Measurements from ENCODE around the gene TELO2.

The TELO2 gene

DNA sequence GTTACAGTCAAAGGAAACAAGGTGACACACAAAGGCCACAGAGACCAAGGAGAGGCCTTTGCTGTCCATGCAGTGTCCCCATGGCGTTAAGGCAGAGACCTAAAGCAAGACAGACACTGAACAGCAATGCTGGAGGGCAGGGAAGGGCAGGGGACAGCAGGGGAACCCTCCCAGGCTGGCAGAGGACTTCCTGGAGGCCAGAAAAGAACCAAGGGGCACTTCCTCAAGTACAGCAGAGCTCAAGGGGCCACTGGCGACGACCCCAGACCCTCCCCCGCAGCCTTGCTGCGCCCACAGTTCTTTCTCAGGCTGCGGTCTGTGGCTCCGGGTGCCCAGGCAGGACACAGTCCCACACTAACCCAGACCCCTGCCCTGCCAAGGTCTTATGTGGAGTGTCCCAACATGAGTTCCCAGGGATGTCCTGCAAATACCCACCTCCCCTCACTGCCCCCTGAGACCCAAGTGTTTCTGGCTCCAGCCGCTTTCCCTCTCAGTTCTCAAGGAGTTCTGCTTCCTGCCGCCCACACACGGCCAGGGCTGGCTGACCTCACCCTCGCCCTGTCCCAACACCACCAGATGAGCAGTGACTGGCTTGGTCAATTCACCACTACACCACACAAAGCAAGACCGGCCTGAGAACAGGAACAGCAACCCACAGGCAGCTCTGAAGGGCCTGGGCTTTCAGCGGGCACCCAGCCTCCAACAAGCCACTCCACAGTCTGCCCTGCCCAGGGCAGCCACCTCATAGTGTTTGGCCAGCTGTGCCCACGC, 22.5 kb upstream of the TELO2 start:
- Histone ChIP-seq H3K9me3 (ENCODE audit: control insufficient read depth, insufficient read depth, low read length) (no peaks in the 10 kb centered on the region), H3K27ac (ENCODE audit: low read depth, low read length) (peak overlapping the region; percentile 79), H3K4me1 (ENCODE audit: control insufficient read depth, low read length) (peaks cover 53% of the 10 kb centered on the region), H3K36me3 (ENCODE audit: control insufficient read depth, low read length) (0 out of 2 replicates have a peak, but pooled peaks cover 4% of the 10 kb centered on the region), H3K79me2 (ENCODE audit: control insufficient read depth, low read length) (peaks cover 96% of the 10 kb centered on the region), H3K4me3 (ENCODE audit: low read length) (peak overlapping the region; percentile 74), H3F3A (ENCODE audit: control insufficient read depth, insufficient read depth) (peaks cover 6% of the 10 kb centered on the region; the same call in 1 of the 2 replicates), H4K20me1 (ENCODE audit: control insufficient read depth, insufficient read depth, low read depth, low read length) (no peaks in the 10 kb centered on the region), H3K9me2 (replicated peaks; ENCODE audit: control insufficient read depth, low read length) (no peaks in the 10 kb centered on the region), H3K27me3 (ENCODE audit: control insufficient read depth, low read length) (no peaks in the 10 kb centered on the region), H3K4me2 (ENCODE audit: low read length) (peak overlapping the region; percentile 94)
- TF ChIP-seq EZH2phosphoT487 (IDR thresholded peaks at IDR 0.05; ENCODE audit: borderline replicate concordance, low read length) = no peak
- TF ChIP-seq, protein P1, sequence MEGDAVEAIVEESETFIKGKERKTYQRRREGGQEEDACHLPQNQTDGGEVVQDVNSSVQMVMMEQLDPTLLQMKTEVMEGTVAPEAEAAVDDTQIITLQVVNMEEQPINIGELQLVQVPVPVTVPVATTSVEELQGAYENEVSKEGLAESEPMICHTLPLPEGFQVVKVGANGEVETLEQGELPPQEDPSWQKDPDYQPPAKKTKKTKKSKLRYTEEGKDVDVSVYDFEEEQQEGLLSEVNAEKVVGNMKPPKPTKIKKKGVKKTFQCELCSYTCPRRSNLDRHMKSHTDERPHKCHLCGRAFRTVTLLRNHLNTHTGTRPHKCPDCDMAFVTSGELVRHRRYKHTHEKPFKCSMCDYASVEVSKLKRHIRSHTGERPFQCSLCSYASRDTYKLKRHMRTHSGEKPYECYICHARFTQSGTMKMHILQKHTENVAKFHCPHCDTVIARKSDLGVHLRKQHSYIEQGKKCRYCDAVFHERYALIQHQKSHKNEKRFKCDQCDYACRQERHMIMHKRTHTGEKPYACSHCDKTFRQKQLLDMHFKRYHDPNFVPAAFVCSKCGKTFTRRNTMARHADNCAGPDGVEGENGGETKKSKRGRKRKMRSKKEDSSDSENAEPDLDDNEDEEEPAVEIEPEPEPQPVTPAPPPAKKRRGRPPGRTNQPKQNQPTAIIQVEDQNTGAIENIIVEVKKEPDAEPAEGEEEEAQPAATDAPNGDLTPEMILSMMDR (IDR thresholded peaks at IDR 0.05; ENCODE audit: low read depth, low read length, poor library complexity, severe bottlenecking) = no peak

DNA sequence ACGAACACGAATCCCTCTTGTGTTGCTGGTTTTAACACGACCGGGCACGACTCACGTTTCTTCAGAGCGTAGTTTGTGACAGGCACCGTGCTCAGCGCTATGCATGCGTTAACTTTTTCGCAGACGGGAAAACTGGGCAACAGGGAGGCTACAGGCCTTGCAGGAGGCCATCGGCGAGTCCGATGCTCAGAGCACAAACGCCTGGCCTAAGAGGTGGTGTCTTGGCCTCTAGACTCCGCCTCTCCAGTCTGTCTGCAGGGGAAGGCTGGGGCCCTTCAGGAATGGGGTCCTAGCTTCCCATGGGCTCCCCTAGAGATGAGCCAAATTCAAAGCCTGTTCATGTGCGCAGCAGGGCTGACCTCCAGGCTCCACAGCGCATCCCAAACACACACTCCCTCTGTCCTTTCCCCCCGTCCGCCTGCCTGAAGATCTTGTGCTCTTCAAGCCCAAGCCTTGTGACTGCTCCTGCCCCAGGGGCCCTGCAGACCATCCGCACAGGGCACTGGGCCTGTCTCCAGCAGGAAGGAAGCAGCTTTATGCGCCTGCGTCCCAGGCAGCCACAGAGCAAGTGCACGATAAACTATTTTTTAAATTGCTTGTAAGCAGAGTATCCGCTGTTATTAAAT, 21.5 kb upstream of the TELO2 start:
- 0 out of 2 replicates have a peak, but pooled peaks cover 4% of the 10 kb centered on the region for H3K36me3 ChIP-seq (ENCODE audit: control insufficient read depth, low read length)
- H3K27me3 ChIP-seq (ENCODE audit: control insufficient read depth, low read length) = no peaks in the 10 kb centered on the region
- no peaks in the 10 kb centered on the region for H3K9me3 ChIP-seq (ENCODE audit: control insufficient read depth, insufficient read depth, low read length)
- H4K20me1 ChIP-seq (ENCODE audit: control insufficient read depth, insufficient read depth, low read depth, low read length) = no peaks in the 10 kb centered on the region
- H3K79me2 ChIP-seq (ENCODE audit: control insufficient read depth, low read length) = peaks cover 88% of the 10 kb centered on the region
- H3K9me2 ChIP-seq (replicated peaks; ENCODE audit: control insufficient read depth, low read length) = no peaks in the 10 kb centered on the region
- TF ChIP-seq, protein P1 (IDR thresholded peaks at IDR 0.05; ENCODE audit: low read depth, low read length, poor library complexity, severe bottlenecking) = no peak
- TF ChIP-seq EZH2phosphoT487 (IDR thresholded peaks at IDR 0.05; ENCODE audit: borderline replicate concordance, low read length) = no peak
- H3K27ac ChIP-seq (ENCODE audit: low read depth, low read length) = peak overlapping the region; percentile 79
- H3F3A ChIP-seq (ENCODE audit: control insufficient read depth, insufficient read depth) = peaks cover 6% of the 10 kb centered on the region; the same call in 1 of the 2 replicates
- peak overlapping the region; percentile 74 for H3K4me3 ChIP-seq (ENCODE audit: low read length)
- peak overlapping the region; percentile 94 for H3K4me2 ChIP-seq (ENCODE audit: low read length)
- peaks cover 56% of the 10 kb centered on the region for H3K4me1 ChIP-seq (ENCODE audit: control insufficient read depth, low read length)

DNA sequence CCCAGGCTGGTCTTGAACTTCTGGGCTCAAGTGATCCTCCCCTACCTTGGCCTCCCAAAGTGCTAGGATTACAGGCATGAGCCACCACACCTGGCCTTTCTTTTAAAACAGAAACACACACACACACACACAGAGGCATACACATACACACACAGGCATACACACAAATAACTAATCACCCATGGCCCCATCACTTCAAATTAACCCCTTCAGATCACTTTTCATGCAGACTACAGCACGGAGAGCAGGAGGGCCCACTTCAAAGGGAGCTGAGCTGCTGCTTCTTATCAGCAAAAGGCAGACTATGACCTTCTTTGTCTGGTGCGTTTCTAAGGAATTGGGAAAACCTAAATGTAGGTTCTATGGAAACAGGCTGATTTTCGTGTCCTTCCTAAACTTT, 20.2 kb upstream of the TELO2 start:
- Histone ChIP-seq H3K27me3 (ENCODE audit: control insufficient read depth, low read length) (no peaks in the 10 kb centered on the region), H3K4me3 (ENCODE audit: low read length) (peak overlapping the region; percentile 40; the same call in 1 of the 2 replicates), H3K4me2 (ENCODE audit: low read length) (peak overlapping the region; percentile 94), H3K36me3 (ENCODE audit: control insufficient read depth, low read length) (0 out of 2 replicates have a peak, but pooled peaks cover 4% of the 10 kb centered on the region), H3K9me2 (replicated peaks; ENCODE audit: control insufficient read depth, low read length) (no peaks in the 10 kb centered on the region), H3K79me2 (ENCODE audit: control insufficient read depth, low read length) (peaks cover 76% of the 10 kb centered on the region), H3K4me1 (ENCODE audit: control insufficient read depth, low read length) (peaks cover 56% of the 10 kb centered on the region), H3K27ac (ENCODE audit: low read depth, low read length) (no peak overlapping the region), H4K20me1 (ENCODE audit: control insufficient read depth, insufficient read depth, low read depth, low read length) (no peaks in the 10 kb centered on the region), H3F3A (ENCODE audit: control insufficient read depth, insufficient read depth) (peaks cover 6% of the 10 kb centered on the region; the same call in 1 of the 2 replicates), H3K9me3 (ENCODE audit: control insufficient read depth, insufficient read depth, low read length) (no peaks in the 10 kb centered on the region)
- TF ChIP-seq, protein P1 (IDR thresholded peaks at IDR 0.05; ENCODE audit: low read depth, low read length, poor library complexity, severe bottlenecking) = no peak
- no peak for TF ChIP-seq EZH2phosphoT487 (IDR thresholded peaks at IDR 0.05; ENCODE audit: borderline replicate concordance, low read length)
